Stimulated activated naive CD4-positive, alpha-beta T cell treated with Interleukin-2 at 50 U/mL for 16 hours (primary cell): Measurements from ENCODE around the gene CAMSAP1.

ENCODE experiments used
- DNase-seq: peaks from one replicate; lab custom pipeline; 2025; lab: John Stamatoyannopoulos, UW

Gene CAMSAP1

GRCh38 chr9:135772702-135773493 is 134.4 kb downstream of the CAMSAP1 start:
- no peak for DNase-seq

DNA sequence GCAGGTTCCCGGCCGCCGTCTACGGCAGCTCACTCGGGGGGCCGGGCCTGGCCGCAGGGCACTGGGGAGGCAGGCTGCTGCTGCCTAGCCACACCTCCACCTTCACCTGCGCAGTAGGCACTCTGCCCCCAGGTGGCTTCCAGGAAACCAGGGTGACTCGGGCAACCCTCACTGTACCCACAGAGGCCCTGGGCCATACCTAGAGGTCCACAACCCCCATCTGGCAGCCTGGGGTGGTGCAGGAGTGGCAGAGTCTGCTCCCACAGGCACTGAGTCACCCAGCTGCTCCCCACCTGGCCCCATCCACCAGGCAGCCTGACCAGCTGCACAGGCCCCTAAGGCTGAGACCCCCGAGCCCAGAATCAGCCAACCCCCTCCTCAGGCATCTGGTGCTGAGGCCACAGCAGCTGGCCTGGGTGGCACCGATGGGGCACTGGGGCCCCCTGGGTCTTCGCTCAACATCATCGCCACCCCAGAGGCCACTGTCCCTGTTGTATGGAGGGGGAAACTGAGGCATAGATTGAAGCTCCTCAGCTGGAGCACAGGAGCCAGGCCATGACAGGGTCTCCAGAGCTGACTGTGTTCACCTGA is 135.2 kb downstream of the CAMSAP1 start:
- no peak for DNase-seq

GRCh38 chr9:135771401-135772051 is 135.8 kb downstream of the CAMSAP1 start:
- no peak for DNase-seq

GRCh38 chr9:135770771-135771170 is 136.6 kb downstream of the CAMSAP1 start:
- DNase-seq: no peak

DNA sequence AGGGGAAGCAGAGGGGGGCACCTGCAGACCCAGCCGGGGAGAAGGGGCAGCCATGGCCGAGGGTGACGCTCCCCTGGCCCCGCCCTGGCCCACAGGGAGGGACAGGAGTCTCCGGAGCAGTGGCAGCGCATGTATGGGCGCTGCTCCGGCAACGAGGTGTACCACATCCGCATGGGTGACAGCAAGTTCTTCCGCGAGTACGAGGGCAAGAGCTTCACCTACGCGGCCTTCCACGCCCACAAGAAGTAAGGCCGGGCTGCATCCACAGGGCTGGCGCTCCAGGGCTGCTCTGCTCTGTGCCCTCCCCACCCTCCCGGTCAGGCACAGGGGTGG is 137.2 kb downstream of the CAMSAP1 start:
- DNase-seq: no peak

DNA sequence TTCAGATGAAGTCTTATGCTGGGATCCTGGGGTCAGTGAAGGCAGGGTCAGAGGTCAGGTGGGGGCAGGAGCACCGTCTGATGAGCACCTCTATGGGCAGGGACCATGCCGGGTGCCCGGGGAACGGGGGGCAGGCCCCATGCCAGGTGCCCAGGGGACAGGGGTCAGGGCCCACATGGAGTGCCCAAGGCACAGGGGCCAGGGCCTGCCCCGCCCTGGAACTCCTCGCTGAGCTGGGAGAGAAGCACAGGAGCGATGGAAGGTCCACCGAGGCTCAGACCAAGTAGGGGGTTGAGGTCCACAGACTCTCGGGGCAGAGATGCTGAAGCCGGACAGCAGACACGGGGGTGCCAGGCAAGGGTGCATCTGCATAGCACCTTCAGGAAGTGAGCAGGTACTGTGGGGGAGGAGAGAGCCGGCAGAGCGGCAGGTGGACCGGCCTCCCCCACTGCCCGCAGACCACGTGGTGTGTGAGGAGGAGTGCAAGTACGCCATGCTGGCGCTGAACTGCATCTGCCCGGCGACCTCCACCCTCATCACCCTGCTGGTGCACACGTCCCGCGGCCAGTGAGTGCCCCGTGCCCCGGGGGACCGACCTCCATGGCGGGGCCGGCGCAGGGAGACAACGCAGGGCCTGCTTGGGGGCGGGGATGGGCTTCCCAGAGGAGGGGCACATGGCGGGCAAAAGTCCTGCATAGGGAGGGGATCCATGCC is 137.7 kb downstream of the CAMSAP1 start:
- DNase-seq: no peak

GRCh38 chr9:135768516-135769218 is 138.7 kb downstream of the CAMSAP1 start:
- no peak for DNase-seq

DNA sequence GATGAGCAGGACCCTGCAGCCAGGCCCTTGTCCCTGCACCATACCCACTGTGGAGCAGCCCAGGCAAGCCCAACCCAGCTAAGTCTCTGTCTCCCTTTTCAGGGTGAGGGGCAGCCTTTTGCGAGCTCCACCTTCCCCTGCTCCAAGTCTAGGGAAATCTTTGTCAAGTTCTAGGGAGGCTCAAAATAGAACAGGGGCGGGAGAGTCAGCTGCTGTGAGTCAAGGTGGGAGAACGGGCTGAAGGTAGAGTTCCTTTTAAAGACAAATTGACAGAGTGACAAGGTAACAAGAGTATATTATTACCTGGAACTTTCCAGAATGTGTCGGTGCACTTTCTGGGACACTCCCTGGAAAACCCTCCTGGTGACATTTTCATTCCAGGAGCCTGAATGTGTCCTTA is 140.6 kb downstream of the CAMSAP1 start:
- DNase-seq: no peak

GRCh38 chr9:135766251-135766650 is 141.1 kb downstream of the CAMSAP1 start:
- DNase-seq: no peak

DNA sequence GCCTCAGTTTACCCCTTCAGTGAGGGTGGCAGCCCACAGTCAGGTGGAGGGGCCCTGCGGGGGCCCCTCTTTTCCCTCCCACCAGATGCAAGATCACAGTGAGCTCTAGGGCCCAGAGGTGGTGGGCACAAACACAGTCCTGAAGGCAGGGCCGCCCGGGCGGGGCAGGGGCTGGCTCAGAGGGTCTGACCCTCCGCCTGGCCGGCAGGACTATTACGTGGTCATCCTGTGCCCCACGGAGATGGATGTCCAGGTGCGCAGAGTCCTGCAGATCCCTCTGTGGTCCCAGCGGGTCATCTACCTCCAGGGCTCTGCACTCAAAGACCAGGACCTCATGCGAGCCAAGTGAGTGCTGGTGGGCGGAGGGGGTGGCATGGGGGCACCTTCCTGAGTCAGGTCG is 141.9 kb downstream of the CAMSAP1 start:
- no peak for DNase-seq

- no peak for DNase-seq
Measured at GRCh38 chr9:135764731-135765130, 142.6 kb downstream of the CAMSAP1 start.

DNA sequence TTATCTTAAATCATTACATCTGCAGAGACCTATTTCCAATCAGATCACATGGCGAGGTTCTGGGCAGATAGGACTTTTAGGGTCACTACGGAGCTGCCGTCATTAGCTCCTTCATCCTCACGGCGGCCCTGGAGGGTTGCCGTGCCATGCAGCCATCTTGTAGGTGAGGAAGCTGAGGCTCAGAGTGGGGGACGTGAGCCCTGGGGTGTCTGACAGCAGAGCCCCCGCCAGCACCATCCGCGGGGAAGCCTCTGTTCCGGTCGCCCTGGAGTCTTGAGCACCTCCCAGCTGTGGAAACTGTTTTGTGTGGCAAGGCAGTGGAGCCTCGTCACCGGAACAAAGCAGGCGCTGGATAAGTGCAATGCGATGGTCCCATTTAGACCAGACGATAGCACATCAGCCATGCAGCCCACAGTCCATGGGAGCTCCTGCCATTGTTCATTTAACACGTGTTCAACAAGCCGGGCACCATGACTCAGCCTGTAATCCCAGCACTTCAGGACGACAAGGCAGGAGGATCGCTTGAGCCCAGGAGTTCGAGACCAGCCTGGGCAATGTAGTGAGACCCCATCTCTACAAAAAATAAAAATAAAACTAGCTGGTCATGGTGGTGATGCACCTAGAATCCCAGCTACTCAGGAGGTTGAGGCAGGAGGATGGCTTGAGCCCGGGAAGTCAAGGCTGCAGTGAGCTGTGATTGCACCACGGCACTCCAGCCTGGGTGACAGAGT is 143.5 kb downstream of the CAMSAP1 start:
- DNase-seq: no peak

GRCh38 chr9:135762921-135763320 is 144.4 kb downstream of the CAMSAP1 start:
- DNase-seq: no peak

GRCh38 chr9:135761845-135762168 is 145.5 kb downstream of the CAMSAP1 start:
- DNase-seq: no peak

GRCh38 chr9:135761150-135761844 is 146.0 kb downstream of the CAMSAP1 start:
- no peak for DNase-seq

DNA sequence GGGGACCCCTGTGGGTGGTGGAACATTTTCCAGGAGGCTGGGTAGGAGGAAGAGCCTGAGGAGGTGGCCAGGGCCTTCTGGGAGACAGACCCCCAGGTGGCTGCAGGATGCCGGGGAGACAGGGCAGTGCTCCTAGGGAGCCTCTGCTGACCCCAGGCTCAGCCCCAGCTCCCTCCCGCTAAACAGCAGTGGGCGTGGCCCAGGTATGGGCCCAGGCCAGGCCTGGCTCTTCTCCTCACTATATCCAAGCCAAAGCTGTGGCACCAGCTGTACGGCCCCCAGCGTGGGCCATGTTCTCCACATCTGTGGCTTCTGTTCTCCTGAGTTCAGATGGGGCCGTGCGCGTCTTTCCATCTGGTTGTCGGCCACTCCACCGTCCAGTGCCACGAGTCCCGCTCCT is 146.9 kb downstream of the CAMSAP1 start:
- DNase-seq: no peak

GRCh38 chr9:135759676-135760300 is 147.6 kb downstream of the CAMSAP1 start:
- DNase-seq: no peak

DNA sequence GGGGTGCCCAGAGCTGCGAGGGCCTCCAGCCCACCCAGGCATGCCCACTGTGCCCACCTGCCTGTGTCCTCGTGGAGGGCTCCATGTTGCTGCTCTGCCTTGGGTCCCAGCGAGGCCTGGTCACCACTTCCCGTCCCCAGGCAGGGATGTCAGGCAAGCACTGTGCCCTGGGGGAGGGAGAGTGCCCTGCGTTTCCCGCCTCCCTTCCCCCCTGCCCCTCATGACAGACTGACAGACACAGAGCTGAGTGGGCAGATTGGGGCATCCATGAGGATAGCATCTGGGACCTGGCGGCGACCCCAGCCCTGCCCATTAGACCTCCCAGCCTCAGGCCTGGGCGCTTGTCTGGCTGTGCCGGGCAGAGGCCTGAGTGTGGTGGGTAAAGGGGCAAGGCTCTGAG is 148.5 kb downstream of the CAMSAP1 start:
- DNase-seq: no peak
